NCI-H2196 (cell line): Measurements from ENCODE around the gene CABLES2.
"Not testable (repeated sequence)": the region's sequence is repeated elsewhere in the genome, so short reads cannot be mapped to it uniquely, and the experiment has no call there.

Experiments
- DNase-seq: peaks from one replicate; lab custom pipeline; 2025; ENCODE audit not compliant: unreplicated experiment; lab: John Stamatoyannopoulos, UW

The CABLES2 gene

DNA sequence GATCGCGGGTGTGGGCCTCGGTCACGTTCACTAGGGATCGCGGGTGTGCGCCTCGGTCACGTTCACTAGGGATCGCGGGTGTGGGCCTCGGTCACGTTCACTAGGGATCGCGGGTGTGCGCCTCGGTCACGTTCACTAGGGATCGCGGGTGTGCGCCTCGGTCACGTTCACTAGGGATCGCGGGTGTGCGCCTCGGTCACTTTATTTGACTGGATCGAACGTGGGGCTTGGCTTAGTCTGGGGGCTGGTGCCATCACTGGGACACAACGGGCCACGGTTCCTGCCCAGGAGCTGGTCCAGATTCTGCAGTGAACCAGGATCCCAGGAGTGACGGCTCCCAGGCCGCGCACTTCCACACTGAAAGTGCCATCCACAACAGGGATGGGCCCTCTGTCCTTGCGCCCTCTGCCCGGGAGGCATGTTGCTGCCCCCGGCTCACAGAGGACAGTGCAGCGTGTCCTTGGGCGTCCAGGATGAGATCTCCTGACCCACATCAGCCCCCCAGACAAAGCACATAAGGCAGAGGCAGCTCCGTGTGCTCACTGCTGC is 33.4 kb downstream of the CABLES2 start:
- DNase-seq: not testable (repeated sequence)

GRCh38 chr20:62372042-62372993 is 34.8 kb downstream of the CABLES2 start:
- no peak for DNase-seq

- no peak for DNase-seq
Measured at GRCh38 chr20:62371588-62372041, 35.5 kb downstream of the CABLES2 start.

GRCh38 chr20:62370807-62371587 is 36.1 kb downstream of the CABLES2 start:
- no peak for DNase-seq

DNA sequence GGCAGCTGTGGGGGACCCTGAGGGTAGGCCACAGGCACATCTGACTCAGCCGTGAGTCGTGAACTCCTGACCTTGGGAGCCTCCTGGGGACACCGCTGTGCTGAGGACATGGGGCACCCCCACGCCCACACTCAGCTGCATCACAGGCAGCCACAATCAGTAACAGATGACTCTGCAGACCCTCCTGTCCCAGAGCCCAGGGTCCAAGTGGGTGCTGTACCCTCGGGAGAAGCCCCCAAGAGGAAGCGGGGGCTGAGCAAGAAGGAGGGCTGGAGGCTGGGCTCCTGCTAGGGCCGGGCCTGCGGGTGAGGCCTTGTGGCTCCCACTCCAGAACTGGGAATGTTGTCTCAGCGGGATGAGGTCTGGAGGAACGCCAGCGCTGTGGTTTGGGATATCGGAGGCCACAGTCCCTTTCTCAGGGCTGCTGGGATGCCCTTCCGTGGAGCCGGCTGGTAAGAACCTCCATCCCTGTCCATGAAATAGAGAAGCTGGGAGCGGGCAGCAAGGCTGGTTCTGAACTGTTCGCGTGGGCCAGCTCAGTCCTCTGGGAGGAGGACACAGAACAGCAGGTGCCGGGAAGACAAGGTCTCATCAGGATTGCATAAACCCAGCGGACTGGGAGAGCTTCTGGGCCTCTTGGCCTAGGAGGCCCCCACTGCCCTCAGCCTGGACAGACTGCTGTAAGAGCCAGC is 36.8 kb downstream of the CABLES2 start:
- DNase-seq: no peak

DNA sequence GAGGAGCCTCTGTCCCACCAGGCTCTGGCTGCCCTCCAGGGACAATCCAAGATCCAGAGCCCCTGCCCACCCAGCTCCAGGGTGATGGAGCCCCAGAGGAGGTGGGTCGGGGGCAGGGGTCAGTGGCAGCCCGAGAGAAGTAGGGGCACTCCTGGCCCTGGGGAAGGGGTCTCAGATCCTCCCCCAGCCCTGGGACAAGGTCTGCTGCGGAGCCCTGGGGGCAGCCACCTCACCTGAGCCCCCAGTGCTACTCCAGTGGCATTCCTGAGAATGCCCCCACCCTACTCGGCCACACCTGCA is 37.3 kb downstream of the CABLES2 start:
- no peak for DNase-seq

DNA sequence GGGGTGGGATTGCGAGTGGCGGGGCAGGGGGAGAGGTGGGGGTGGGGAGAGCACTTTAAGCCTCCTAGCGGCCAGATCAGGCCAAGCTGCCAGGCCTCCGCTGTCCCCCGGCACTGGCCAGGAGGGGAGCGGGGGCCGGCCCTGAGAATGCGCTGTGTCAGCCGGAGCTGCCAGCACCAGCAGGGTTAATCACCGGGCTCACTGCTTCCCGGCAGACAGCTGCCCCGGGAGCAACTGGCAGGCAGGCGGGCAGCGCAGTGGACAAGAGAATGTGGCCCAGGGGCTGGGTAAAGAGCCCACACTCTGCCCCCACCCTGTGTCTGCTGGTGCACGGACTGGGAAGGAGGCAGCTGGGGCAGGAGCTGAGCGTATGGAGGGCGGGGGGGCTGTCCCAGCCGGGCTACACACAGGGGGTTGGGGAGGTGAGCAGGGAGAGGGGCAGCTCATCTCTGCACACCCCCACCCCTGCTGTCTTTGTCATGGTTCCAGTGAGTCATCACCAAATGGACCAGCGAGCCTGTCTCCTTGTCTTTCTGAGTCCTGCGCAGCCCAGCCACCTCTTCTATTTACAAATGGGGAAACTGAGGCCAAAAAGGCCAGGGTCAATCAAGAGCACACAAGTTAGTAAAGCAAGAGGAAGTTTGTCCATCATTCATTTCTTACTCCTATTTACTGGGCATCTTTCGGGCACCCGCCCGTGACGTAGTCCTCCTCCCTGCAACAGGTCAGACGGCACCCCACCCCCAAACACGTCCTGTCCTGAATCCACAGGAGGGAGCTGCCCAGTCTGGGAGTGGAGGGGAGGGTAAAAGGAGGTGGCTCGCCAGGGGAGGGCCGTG is 37.9 kb downstream of the CABLES2 start:
- peak; percentile 61 for DNase-seq

- DNase-seq: peak; percentile 25
Measured at GRCh38 chr20:62368392-62368975, 38.6 kb downstream of the CABLES2 start.

DNA sequence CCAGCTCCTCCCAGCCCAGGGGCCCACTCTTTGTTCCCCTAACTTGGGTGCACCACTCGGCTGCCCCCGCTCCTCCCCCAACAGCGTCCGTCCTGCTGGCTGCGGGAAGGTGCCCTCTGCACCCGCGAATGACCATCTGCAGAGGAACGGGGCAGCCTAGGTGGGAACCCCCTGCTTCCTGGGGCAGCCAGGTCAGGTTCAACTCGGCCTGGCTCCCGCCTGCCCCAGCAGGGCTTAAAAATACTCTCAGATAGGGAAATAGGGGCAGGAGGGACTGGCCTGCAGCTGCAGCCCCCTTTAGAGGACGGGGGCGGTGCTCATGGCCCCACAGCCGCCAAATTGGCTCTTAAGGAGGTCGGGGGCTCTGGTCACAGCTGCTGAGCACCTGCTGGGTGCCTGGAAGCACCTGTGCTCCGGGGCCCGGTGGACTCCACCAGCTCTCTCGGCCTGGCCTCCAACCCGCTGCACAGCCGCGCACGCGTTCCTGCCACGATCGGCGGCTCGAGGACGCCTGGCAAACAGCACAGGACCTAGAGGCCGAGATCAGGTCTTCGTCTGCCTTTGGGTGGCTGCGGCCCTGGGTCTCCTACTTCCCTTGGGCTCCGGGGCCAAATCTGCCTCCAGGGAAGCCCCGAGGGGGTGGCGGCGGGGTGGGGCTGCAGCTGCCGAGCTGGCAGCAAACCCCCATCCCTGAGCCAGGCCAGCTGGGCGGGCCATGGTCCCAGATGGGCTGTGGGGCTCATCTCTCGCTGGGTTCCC is 39.3 kb downstream of the CABLES2 start:
- peak; percentile 54 for DNase-seq

DNA sequence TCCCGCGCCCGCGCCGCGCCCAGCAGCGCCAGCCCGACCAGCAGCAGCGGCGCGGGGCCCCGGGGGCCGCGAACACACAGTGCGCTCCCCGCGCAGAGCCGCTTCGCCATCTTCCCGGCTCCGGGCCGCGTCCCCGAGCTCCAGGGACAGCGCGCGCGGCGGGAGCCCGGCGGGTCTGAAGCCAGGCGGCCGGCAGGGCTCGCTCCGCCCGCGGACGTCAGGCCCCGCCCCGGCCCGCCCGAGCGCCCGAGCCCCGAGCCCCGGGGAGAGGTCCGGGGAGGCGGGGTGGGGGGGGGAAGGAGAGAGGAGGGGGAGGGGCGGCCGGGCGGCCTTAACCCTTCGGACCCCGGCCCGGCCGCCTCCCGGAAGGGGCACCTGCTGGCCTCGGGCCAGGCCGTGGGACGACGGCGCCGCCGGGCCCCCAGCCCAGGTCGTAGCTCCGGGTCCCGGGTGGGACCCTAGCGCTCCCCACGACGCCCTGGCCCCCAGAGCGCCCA is 39.9 kb downstream of the CABLES2 start, which contains the start of gene LAMA5:
Gene LAMA5 (minus strand): TSS at position 177 of the 497 bp plus-strand sequence. CDS start 67 bp downstream, at position 110.
- peak; percentile 69 for DNase-seq

GRCh38 chr20:62366370-62367135 is 40.5 kb downstream of the CABLES2 start:
- peak; percentile 38 for DNase-seq

GRCh38 chr20:62365814-62366369 is 41.2 kb downstream of the CABLES2 start:
- DNase-seq: peak; percentile 43

- DNase-seq: no peak
Measured at GRCh38 chr20:62364911-62365736, 42.0 kb downstream of the CABLES2 start.

GRCh38 chr20:62363920-62364851 is 42.9 kb downstream of the CABLES2 start:
- no peak for DNase-seq

GRCh38 chr20:62362991-62363919 is 43.8 kb downstream of the CABLES2 start:
- DNase-seq: no peak
